HepG2 (cell line): ENCODE data around the gene S100A10. TPM values are rescaled to one million over a fixed set of nuclear protein-coding genes. Genes with fewer than 3 reads are reported as not detected.

Source experiments
- ISX ChIP-seq: sonication (generic); formaldehyde crosslinking; conservative IDR thresholded peaks from 2 replicates; pipeline ENCODE4 v1.5.0; 2020; ENCODE audit warnings: missing genetic modification reagents
- JDP2 ChIP-seq: sonication (generic); formaldehyde crosslinking; IDR thresholded peaks from 2 replicates; pipeline ENCODE4 v1.8.1; 2022; ENCODE audit warnings: missing genetic modification reagents, borderline replicate concordance
- KMT2A ChIP-seq: sonication (generic); formaldehyde crosslinking; IDR thresholded peaks from 2 replicates; pipeline ENCODE4 v1.4.0; 2020; ENCODE audit warnings: missing genetic modification reagents
- MAFG ChIP-seq: sonication (generic); formaldehyde crosslinking; IDR thresholded peaks from 2 replicates; pipeline ENCODE4 v1.5.1; 2020; ENCODE audit warnings: mild to moderate bottlenecking, missing genetic modification reagents
- MAZ ChIP-seq, 2 experiments: sonication (generic) in 1 of 2; formaldehyde crosslinking in 1 of 2; IDR thresholded peaks; 2 replicates each; pipeline versions ENCODE4 v1.5.0 to v1.6.1; 2012 to 2020; ENCODE audit warnings: low read depth in 2 of 2, mild to moderate bottlenecking in 2 of 2, borderline replicate concordance in 1 of 2, improper control_type of control experiment in 1 of 2, low read length in 1 of 2, missing genetic modification reagents in 1 of 2, moderate library complexity in 1 of 2
- POLR2A ChIP-seq, 2 experiments: IDR thresholded peaks; 2 replicates each; pipeline ENCODE4 v1.6.1; 2011; ENCODE audit warnings: low read depth in 2 of 2, low read length in 2 of 2, mild to moderate bottlenecking in 1 of 2, moderate library complexity in 1 of 2; ENCODE audit not compliant: insufficient read depth in 1 of 2
- ZNF263 ChIP-seq: sonication (generic); formaldehyde crosslinking; IDR thresholded peaks from 2 replicates; pipeline ENCODE4 v1.4.0; 2020; ENCODE audit warnings: missing genetic modification reagents
- ZNF782 ChIP-seq: sonication (generic); formaldehyde crosslinking; IDR thresholded peaks from 2 replicates; pipeline ENCODE4 v1.4.0; 2020; ENCODE audit warnings: missing genetic modification reagents, mild to moderate bottlenecking, borderline replicate concordance
- polyA plus RNA-seq, 8 experiments: library from polyadenylated mRNA; depleted of rRNA in 3 of 8; stranded (reverse) in 7 of 8; unstranded in 1 of 8; fragments of >200 nt; fragmentation: Illumina TruSeq in 4 of 8; extraction: Trizol in 4 of 8; gene quantifications; 2 replicates each; pipeline versions ENCODE4 v1.2.1 to v1.2.3, GENCODE V29; 2011 to 2016; ENCODE audit warnings: low read depth in 4 of 8, missing spikeins in 1 of 8, mixed read lengths in 1 of 8; ENCODE audit not compliant: insufficient read depth in 1 of 8
- total RNA-seq, 5 experiments: library from RNA; depleted of rRNA; stranded (reverse); fragments of >200 nt; fragmentation: Illumina TruSeq; extraction: Trizol; gene quantifications; 2 replicates each; pipeline ENCODE4 v1.2.3, GENCODE V29; 2016; ENCODE audit warnings: low read depth in 1 of 5
- TF ChIP-seq, protein P1 (sequence below): sonication (generic); formaldehyde crosslinking; IDR thresholded peaks from 2 replicates; pipeline ENCODE4 v1.8.1; 2022; ENCODE audit warnings: low read depth, mild to moderate bottlenecking, missing genetic modification reagents
- TF ChIP-seq, protein P2 (sequence below): sonication (generic); formaldehyde crosslinking; IDR thresholded peaks from 2 replicates; pipeline ENCODE4 v1.4.0; 2020; ENCODE audit warnings: missing genetic modification reagents
- TF ChIP-seq, protein P3 (sequence below): sonication (generic); formaldehyde crosslinking; IDR thresholded peaks from 2 replicates; pipeline ENCODE4 v1.8.0; 2022; ENCODE audit warnings: missing genetic modification reagents, mild to moderate bottlenecking, borderline replicate concordance

S100A10 gene
- total and polyA plus RNA-seq, 2 of the 13 experiments (the other 11 are each of a cell fraction or from before 2014, with no cell fraction given): 16.8 to 28.7 TPM

DNA sequence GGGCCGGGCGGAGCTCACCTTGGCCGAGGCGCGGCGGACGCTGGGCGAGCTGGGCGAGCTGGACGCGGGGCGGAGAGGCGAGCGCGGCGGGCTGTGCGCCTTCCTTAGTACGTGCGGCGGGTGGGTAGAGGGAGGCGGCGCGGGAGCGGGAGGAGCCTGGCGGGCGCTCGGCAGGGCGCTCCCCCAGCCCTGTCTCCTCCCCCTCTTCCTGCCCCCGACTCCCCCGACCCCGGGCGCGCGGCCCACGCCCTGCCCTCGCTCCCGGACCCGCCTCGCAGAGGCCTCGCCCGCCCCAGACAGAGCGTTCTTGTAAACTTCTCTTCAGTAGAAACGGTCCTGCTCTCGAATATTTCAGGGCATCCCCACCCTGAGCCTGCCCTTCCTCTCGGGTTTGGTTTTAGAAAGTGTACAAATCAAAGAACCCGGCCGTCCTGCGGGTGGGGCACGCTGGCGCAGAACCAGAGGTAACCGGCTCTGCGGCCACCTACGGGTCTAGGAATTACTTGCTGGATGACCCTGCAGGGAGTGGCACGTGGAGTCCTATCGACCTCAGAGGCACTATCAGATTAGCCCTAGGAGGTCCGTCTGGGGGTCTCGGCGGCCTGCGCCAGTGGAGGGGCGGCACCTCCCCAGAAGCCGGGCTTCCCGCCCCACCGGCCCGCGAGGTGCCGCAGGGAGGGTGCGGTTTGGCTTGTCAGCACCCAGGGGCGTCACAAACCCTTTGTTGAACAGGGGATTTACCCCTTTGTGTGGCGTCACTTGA lies at the start of gene S100A10 (continued):
- TF ChIP-seq MAFG (no peak), POLR2A (IDR thresholded peaks at IDR 0.05; ENCODE audit: insufficient read depth in 1 of 2, low read depth in 2 of 2, low read length in 2 of 2) (peak in 1 of 2 experiments; percentile 78; a peak in 2 of 4 replicates), MAZ (IDR thresholded peaks at IDR 0.05; ENCODE audit: borderline replicate concordance, low read depth, low read length) (0 out of 2 replicates have a peak, but pooled peaks have one; percentile 21), MAZ (CRISPR knock-in tag; IDR thresholded peaks at IDR 0.05; ENCODE audit: low read depth) (peak; percentile 78), JDP2 (no peak), ISX (CRISPR knock-in tag) (0 out of 2 replicates have a peak, but pooled peaks have one; percentile 46), ZNF782 (no peak), KMT2A (0 out of 2 replicates have a peak, but pooled peaks have one; percentile 27), ZNF263 (peak; percentile 86)
- TF ChIP-seq, protein P1, sequence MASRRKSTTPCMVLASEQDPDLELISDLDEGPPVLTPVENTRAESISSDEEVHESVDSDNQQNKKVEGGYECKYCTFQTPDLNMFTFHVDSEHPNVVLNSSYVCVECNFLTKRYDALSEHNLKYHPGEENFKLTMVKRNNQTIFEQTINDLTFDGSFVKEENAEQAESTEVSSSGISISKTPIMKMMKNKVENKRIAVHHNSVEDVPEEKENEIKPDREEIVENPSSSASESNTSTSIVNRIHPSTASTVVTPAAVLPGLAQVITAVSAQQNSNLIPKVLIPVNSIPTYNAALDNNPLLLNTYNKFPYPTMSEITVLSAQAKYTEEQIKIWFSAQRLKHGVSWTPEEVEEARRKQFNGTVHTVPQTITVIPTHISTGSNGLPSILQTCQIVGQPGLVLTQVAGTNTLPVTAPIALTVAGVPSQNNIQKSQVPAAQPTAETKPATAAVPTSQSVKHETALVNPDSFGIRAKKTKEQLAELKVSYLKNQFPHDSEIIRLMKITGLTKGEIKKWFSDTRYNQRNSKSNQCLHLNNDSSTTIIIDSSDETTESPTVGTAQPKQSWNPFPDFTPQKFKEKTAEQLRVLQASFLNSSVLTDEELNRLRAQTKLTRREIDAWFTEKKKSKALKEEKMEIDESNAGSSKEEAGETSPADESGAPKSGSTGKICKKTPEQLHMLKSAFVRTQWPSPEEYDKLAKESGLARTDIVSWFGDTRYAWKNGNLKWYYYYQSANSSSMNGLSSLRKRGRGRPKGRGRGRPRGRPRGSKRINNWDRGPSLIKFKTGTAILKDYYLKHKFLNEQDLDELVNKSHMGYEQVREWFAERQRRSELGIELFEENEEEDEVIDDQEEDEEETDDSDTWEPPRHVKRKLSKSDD (CRISPR knock-in tag): no peak
- TF ChIP-seq, protein P2, sequence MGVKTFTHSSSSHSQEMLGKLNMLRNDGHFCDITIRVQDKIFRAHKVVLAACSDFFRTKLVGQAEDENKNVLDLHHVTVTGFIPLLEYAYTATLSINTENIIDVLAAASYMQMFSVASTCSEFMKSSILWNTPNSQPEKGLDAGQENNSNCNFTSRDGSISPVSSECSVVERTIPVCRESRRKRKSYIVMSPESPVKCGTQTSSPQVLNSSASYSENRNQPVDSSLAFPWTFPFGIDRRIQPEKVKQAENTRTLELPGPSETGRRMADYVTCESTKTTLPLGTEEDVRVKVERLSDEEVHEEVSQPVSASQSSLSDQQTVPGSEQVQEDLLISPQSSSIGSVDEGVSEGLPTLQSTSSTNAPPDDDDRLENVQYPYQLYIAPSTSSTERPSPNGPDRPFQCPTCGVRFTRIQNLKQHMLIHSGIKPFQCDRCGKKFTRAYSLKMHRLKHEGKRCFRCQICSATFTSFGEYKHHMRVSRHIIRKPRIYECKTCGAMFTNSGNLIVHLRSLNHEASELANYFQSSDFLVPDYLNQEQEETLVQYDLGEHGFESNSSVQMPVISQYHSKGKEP: no peak
- TF ChIP-seq, protein P3, sequence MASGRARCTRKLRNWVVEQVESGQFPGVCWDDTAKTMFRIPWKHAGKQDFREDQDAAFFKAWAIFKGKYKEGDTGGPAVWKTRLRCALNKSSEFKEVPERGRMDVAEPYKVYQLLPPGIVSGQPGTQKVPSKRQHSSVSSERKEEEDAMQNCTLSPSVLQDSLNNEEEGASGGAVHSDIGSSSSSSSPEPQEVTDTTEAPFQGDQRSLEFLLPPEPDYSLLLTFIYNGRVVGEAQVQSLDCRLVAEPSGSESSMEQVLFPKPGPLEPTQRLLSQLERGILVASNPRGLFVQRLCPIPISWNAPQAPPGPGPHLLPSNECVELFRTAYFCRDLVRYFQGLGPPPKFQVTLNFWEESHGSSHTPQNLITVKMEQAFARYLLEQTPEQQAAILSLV (CRISPR knock-in tag): peak; percentile 38; the same call in 1 of the 2 replicates
